Measurements from ENCODE around the gene CC2D1A.

- TF ChIP-seq, protein P1, sequence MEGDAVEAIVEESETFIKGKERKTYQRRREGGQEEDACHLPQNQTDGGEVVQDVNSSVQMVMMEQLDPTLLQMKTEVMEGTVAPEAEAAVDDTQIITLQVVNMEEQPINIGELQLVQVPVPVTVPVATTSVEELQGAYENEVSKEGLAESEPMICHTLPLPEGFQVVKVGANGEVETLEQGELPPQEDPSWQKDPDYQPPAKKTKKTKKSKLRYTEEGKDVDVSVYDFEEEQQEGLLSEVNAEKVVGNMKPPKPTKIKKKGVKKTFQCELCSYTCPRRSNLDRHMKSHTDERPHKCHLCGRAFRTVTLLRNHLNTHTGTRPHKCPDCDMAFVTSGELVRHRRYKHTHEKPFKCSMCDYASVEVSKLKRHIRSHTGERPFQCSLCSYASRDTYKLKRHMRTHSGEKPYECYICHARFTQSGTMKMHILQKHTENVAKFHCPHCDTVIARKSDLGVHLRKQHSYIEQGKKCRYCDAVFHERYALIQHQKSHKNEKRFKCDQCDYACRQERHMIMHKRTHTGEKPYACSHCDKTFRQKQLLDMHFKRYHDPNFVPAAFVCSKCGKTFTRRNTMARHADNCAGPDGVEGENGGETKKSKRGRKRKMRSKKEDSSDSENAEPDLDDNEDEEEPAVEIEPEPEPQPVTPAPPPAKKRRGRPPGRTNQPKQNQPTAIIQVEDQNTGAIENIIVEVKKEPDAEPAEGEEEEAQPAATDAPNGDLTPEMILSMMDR (IDR thresholded peaks at IDR 0.05), result no peak
- TF ChIP-seq POLR2A (IDR thresholded peaks at IDR 0.05), result no peak
Measured at GRCh38 chr19:13875824-13876223, 30.2 kb upstream of the CC2D1A start.
